SK-N-SH (cell line): ENCODE measurements around the gene BAK1.

Experiments
- CHD2 ChIP-seq: fragments of 150-350 bp; IDR thresholded peaks from 2 replicates; pipeline ENCODE4 v1.6.1; 2018; ENCODE audit warnings: low read length; ENCODE audit not compliant: partially characterized antibody
- ELF1 ChIP-seq: IDR thresholded peaks from 2 replicates; pipeline ENCODE4 v1.4.0; 2012
- GABPA ChIP-seq: IDR thresholded peaks from 2 replicates; pipeline ENCODE4 v1.4.0; 2012; ENCODE audit warnings: low read depth, mild to moderate bottlenecking
- GATA2 ChIP-seq: sonication (generic); formaldehyde crosslinking; IDR thresholded peaks from 2 replicates; pipeline ENCODE4 v1.5.0; 2020; ENCODE audit warnings: mild to moderate bottlenecking, missing genetic modification reagents
- JUND ChIP-seq: IDR thresholded peaks from 2 replicates; pipeline ENCODE4 v1.4.0; 2012
- MXI1 ChIP-seq: IDR thresholded peaks from 2 replicates; pipeline ENCODE4 v1.6.1; 2012; ENCODE audit warnings: mild to moderate bottlenecking, low read depth, low read length, improper control_type of control experiment
- NFIC ChIP-seq: IDR thresholded peaks from 2 replicates; pipeline ENCODE4 v1.4.0; 2012; ENCODE audit warnings: borderline replicate concordance
- TAF1 ChIP-seq: IDR thresholded peaks from 2 replicates; pipeline ENCODE4 v1.6.1; 2012; ENCODE audit warnings: low read depth, mild to moderate bottlenecking, low read length, moderate library complexity, borderline replicate concordance
- TEAD4 ChIP-seq: IDR thresholded peaks from 2 replicates; pipeline ENCODE4 v1.4.0; 2012; ENCODE audit warnings: mild to moderate bottlenecking, borderline replicate concordance; ENCODE audit not compliant: insufficient read depth
- YY1 ChIP-seq: IDR thresholded peaks from 2 replicates; pipeline ENCODE4 v1.4.0; 2012; ENCODE audit warnings: low read depth, mild to moderate bottlenecking
- TF ChIP-seq, protein P1 (sequence below): fragments of 200-600 bp; sonication (generic); IDR thresholded peaks from 2 replicates; pipeline ENCODE4 v1.6.1; 2017; ENCODE audit warnings: antibody characterized with exemption, mild to moderate bottlenecking, moderate library complexity

DNA sequence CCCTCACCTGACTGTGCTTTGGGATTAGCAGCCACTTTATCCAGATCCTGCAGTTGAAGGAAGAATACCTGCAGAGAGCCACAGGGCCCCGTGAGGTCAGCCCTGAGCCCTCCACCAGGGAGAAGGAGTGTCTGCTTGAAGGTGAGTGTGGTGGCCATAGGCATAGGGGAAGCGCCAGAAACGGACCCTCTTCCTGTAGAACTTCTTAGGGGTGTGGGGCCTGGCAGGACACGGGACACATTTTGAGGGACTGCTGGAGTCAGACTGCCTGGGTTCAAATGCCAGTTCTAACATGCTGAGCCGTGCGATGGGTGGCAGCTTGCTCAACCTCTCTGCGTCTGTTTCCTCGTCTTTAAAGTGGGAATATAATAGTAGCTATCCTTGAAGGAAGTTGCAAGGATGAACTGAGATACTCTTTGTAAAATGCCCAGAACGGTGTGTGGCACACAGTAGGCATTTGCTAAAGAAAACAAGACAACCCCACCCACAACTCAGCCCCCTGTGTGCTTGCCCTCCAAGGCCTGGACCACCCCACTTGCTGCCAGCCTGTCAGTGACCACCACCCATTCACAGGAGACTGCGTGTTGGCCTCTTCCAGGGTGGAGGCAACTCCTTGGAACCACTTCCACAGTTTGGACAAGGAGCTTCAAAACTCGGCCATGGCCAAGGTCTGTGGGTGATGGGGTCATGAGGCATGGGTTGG lies 4.8 kb upstream of the BAK1 start:
- TF ChIP-seq, protein P1, sequence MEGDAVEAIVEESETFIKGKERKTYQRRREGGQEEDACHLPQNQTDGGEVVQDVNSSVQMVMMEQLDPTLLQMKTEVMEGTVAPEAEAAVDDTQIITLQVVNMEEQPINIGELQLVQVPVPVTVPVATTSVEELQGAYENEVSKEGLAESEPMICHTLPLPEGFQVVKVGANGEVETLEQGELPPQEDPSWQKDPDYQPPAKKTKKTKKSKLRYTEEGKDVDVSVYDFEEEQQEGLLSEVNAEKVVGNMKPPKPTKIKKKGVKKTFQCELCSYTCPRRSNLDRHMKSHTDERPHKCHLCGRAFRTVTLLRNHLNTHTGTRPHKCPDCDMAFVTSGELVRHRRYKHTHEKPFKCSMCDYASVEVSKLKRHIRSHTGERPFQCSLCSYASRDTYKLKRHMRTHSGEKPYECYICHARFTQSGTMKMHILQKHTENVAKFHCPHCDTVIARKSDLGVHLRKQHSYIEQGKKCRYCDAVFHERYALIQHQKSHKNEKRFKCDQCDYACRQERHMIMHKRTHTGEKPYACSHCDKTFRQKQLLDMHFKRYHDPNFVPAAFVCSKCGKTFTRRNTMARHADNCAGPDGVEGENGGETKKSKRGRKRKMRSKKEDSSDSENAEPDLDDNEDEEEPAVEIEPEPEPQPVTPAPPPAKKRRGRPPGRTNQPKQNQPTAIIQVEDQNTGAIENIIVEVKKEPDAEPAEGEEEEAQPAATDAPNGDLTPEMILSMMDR: no peak
- TF ChIP-seq ELF1: no peak
- no peak for TF ChIP-seq GABPA
- TF ChIP-seq TEAD4: no peak
- TF ChIP-seq GATA2 (CRISPR knock-in tag): no peak
- TF ChIP-seq TAF1: no peak
- no peak for TF ChIP-seq YY1
- no peak for TF ChIP-seq MXI1
- TF ChIP-seq NFIC: no peak
- TF ChIP-seq JUND: no peak
- TF ChIP-seq CHD2: no peak
